Fibroblast of pulmonary artery (primary cell): ENCODE data around the gene DISP2.
A peak's percentile ranks its signal among the peaks of the same experiment; 100 is the strongest.

Experiments
- DNase-seq: peaks from one replicate; pipeline ENCODE4 v3.0.0-alpha.2; 2010; ENCODE audit warnings: low read depth
- H3K4me3 ChIP-seq: replicated peaks from 2 replicates; pipeline ENCODE4 v1.5.1; 2011; ENCODE audit warnings: low read depth, mild to moderate bottlenecking, control low read depth, low read length, moderate library complexity
- CTCF ChIP-seq: IDR thresholded peaks from 2 replicates; pipeline ENCODE4 v1.5.1; 2011; ENCODE audit warnings: mild to moderate bottlenecking, control low read depth, low read length, inconsistent platforms; ENCODE audit errors: missing control alignments

Gene DISP2

GRCh38 chr15:40337597-40337996 lies 20.4 kb upstream of the DISP2 start:
- DNase-seq: no peak
- no peak overlapping the region for H3K4me3 ChIP-seq

GRCh38 chr15:40338041-40338657 lies 19.9 kb upstream of the DISP2 start:
- TF ChIP-seq CTCF: peak; percentile 68
- peak; percentile 75 for DNase-seq
- peak overlapping the region; percentile 8 for H3K4me3 ChIP-seq

More at GRCh38 chr15:40337597-40337996, 20.4 kb upstream of the DISP2 start:
- TF ChIP-seq CTCF: no peak

DNA sequence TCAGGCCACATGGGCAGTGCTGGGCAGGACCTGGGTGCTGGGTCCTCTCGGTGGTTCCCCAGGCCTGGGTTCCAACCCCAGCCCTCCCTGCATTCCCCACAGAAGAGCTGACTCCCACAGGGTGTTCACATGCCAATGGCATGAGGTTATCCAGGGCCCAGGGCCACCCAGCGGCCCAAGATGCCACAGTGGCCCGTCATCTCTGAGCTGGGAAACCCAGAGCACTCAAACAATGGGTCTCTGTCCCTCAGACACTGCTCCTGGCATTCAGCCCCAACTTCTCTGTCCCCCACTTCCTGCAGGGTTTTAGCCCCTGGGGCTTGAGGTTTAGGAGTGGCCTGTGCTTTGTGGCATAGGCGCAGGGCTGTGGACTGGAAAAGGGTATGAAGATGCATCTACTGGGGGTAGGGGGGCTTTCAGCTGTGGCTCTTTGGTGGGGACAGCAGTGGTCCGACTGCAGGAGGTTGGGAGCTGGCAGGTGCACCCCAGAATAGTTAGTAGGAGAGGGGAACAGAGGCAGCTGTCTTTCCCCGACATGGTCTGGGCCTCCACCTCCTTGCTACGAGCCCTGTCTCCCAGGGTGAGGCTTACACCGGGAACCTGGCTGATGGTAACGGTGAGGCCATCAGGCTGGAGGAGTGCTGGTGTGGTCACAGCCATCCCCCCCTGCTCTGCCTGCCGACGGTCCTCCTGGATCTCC lies 18.9 kb upstream of the DISP2 start:
- H3K4me3 ChIP-seq: peak overlapping the region; percentile 53
- no peak for TF ChIP-seq CTCF
- peak; percentile 85 for DNase-seq

DNA sequence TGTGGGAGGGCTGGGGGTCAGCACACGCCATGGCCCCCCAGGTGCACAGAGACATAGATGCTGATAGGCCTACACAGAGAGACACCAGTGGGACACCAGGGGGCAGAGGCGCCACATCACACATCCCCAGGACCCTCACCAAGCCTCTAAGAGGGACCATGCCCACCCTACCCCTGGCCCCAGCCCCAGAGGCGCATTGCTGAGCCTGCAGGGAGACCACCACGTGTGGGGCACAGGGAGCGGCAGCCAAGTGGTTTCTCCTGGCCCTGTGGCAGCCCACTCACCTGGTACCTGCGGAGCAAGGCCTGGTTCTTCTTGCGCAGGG lies 18.4 kb upstream of the DISP2 start:
- DNase-seq: no peak
- TF ChIP-seq CTCF: peak; percentile 28
- peak overlapping the region; percentile 53 for H3K4me3 ChIP-seq

DNA sequence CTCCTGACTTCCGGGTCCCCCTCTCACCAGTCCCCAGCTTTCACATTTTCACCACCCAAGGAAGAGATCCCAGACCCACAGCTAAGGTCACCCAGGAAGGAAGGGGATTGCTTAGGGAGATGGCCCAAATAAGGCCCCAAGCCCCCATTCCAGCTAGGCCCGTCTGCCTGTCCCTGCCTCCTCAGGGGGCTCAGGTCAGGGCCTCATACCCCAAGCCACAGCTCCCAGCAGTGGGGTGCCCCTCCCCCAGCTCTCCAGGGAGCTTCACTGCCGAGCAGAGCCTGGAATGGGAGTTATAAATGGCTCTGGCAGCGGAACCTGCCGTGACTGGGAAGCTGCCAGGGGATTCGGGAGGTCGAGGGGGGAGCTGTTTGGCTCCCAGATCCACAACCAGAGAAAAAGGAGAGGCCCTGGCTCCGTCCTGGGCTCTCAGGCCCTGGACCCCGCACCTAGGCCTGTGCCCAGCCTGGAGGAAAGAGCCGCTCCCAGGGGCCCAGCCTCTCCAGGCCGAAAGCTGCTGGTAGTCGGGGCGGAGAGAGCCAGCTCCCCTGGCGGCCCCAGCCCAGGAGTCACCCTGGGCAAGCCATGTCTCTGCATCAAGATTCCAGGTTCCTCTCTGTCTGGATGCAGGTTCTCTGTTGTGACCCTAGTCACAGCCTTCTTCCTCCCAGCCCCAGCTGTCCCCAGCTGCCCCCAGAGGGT lies 17.8 kb upstream of the DISP2 start:
- DNase-seq: peak; percentile 82
- H3K4me3 ChIP-seq: peak overlapping the region; percentile 53

DNA sequence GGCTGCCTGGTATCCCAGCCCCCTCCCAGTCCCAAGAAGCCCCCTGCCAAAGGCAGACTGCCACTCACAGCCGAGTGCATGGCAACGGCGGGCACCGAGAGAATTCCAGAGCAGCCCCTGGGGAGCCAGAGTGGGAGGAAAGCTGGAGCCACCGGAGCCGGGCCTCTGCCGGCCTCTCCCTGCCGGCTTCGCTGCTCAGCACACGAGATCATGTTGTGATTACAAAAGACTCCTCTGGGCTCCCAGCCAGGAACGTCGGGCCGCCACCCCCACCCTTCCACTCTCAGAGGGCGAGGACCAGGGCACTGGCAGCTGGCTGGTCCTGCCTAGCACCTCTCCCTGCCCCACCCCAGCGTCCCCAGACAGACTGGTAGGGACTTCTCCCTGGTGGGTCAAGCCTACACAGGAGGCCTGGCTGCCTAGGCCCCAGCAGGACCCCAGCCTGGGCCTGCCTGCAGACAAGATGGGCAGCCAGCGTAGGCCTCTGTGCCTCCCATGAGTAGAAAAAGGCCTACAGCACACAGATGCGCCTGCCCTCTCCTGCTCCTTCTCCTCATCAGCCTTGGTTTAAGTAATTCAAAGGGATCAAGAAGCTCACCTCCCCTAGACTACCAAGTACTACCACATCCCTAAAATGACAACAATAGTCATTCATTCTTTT lies 17.1 kb upstream of the DISP2 start, which contains the start of gene CCDC9B:
Gene CCDC9B, minus strand, starts transcription at position 200 of the 661 bp plus-strand sequence. Its CDS starts 120 bp downstream, at position 80.
- peak within 1 kb of the TSS; percentile 53 for H3K4me3 ChIP-seq

More for the DNA sequence above, 17.8 kb upstream of the DISP2 start:
- no peak for TF ChIP-seq CTCF

More for the DNA sequence above, 17.1 kb upstream of the DISP2 start, which contains the start of gene CCDC9B:
- peak; percentile 91 for DNase-seq
- TF ChIP-seq CTCF: no peak
